SK-N-SH treated with all-trans-retinoic acid at 6 μM for 48 hours (cell line): ENCODE data around the gene SH3BP5.

ENCODE experiments used
- ATAC-seq: fragments of 200-7000 bp; cut with Tn5 transposase; 3 replicates; pipeline ENCODE4 v1.9.1; 2020; ENCODE audit warnings: mild to moderate bottlenecking, moderate library complexity
- BACH2 ChIP-seq: fragments of 250-450 bp; sonication (Bioruptor Pico); IDR thresholded peaks from 2 replicates; pipeline ENCODE4 v1.9.0; 2021; ENCODE audit warnings: mild to moderate bottlenecking, borderline replicate concordance
- CREB5 ChIP-seq: fragments of 250-450 bp; sonication (Bioruptor Pico); IDR thresholded peaks from 2 replicates; pipeline ENCODE4 v1.5.1; 2020; ENCODE audit warnings: low read depth, mild to moderate bottlenecking, moderate library complexity
- CSDC2 ChIP-seq: fragments of 250-450 bp; sonication (Bioruptor Pico); IDR thresholded peaks from 2 replicates; pipeline ENCODE4 v1.5.0; 2020; ENCODE audit warnings: mild to moderate bottlenecking, moderate library complexity
- CSRNP3 ChIP-seq: fragments of 250-450 bp; sonication (Bioruptor Pico); IDR thresholded peaks from 2 replicates; pipeline ENCODE4 v1.5.1; 2021; ENCODE audit warnings: mild to moderate bottlenecking, moderate library complexity
- ESRRG ChIP-seq: fragments of 250-450 bp; sonication (Bioruptor Pico); IDR thresholded peaks from 2 replicates; pipeline ENCODE4 v1.6.1; 2021; ENCODE audit warnings: mild to moderate bottlenecking
- GLIS3 ChIP-seq: fragments of 250-450 bp; sonication (Bioruptor Pico); IDR thresholded peaks from 2 replicates; pipeline ENCODE4 v1.5.0; 2020; ENCODE audit warnings: mild to moderate bottlenecking, moderate library complexity
- ISL1 ChIP-seq: fragments of 250-450 bp; sonication (Bioruptor Pico); IDR thresholded peaks from 2 replicates; pipeline ENCODE4 v2.1.2; 2022; ENCODE audit warnings: mild to moderate bottlenecking, moderate library complexity
- OSR1 ChIP-seq: fragments of 250-450 bp; sonication (Bioruptor Pico); IDR thresholded peaks from 2 replicates; pipeline ENCODE4 v1.8.0; 2022; ENCODE audit warnings: moderate library complexity, mild to moderate bottlenecking, inconsistent platforms
- PATZ1 ChIP-seq: fragments of 250-450 bp; sonication (Bioruptor Pico); IDR thresholded peaks from 2 replicates; pipeline ENCODE4 v1.8.0; 2020; ENCODE audit warnings: mild to moderate bottlenecking, moderate library complexity, borderline replicate concordance
- POU6F1 ChIP-seq: fragments of 250-450 bp; sonication (Bioruptor Pico); IDR thresholded peaks from 2 replicates; pipeline ENCODE4 v1.8.0; 2021; ENCODE audit warnings: low read depth, mild to moderate bottlenecking, moderate library complexity, borderline replicate concordance
- PPARA ChIP-seq: fragments of 250-450 bp; sonication (Bioruptor Pico); IDR thresholded peaks from 2 replicates; pipeline ENCODE4 v1.5.0; 2020; ENCODE audit warnings: mild to moderate bottlenecking, borderline replicate concordance
- RARB ChIP-seq: fragments of 250-450 bp; sonication (Bioruptor Pico); IDR thresholded peaks from 2 replicates; pipeline ENCODE4 v1.8.0; 2021; ENCODE audit warnings: mild to moderate bottlenecking, moderate library complexity
- SNAI2 ChIP-seq: fragments of 250-450 bp; sonication (Bioruptor Pico); IDR thresholded peaks from 2 replicates; pipeline ENCODE4 v1.5.0; 2020; ENCODE audit warnings: mild to moderate bottlenecking, moderate library complexity
- TCF4 ChIP-seq: fragments of 250-450 bp; sonication (Bioruptor Pico); IDR thresholded peaks from 2 replicates; pipeline ENCODE4 v1.8.0; 2021; ENCODE audit warnings: mild to moderate bottlenecking, moderate library complexity, borderline replicate concordance
- TOX ChIP-seq: fragments of 250-450 bp; sonication (Bioruptor Pico); IDR thresholded peaks from 2 replicates; pipeline ENCODE4 v1.8.0; 2021; ENCODE audit warnings: mild to moderate bottlenecking, moderate library complexity, borderline replicate concordance
- TSHZ2 ChIP-seq: fragments of 250-450 bp; sonication (Bioruptor Pico); IDR thresholded peaks from 2 replicates; pipeline ENCODE4 v1.5.0; 2020; ENCODE audit warnings: mild to moderate bottlenecking, moderate library complexity
- ZFP3 ChIP-seq: fragments of 250-450 bp; sonication (Bioruptor Pico); IDR thresholded peaks from 2 replicates; pipeline ENCODE4 v1.5.0; 2020; ENCODE audit warnings: mild to moderate bottlenecking, moderate library complexity
- ZFP30 ChIP-seq: fragments of 450-650 bp; formaldehyde crosslinking; IDR thresholded peaks from 2 replicates; pipeline ENCODE4 v1.5.0; 2022; ENCODE audit warnings: mild to moderate bottlenecking, moderate library complexity
- ZNF70 ChIP-seq: fragments of 450-650 bp; formaldehyde crosslinking; IDR thresholded peaks from 2 replicates; pipeline ENCODE4 v1.5.0; 2020; ENCODE audit warnings: mild to moderate bottlenecking, moderate library complexity
- ZNF8 ChIP-seq: fragments of 450-650 bp; formaldehyde crosslinking; IDR thresholded peaks from 2 replicates; pipeline ENCODE4 v1.5.0; 2020; ENCODE audit warnings: mild to moderate bottlenecking, moderate library complexity

SH3BP5 gene

GRCh38 chr3:15298504-15298903 is 33.9 kb downstream of the SH3BP5 start:
- ATAC-seq: no peak
- TF ChIP-seq TOX (CRISPR knock-in tag): no peak
- TF ChIP-seq TCF4 (CRISPR knock-in tag): no peak
- no peak for TF ChIP-seq CREB5 (CRISPR knock-in tag)
- TF ChIP-seq OSR1 (CRISPR knock-in tag): no peak
- TF ChIP-seq RARB (CRISPR knock-in tag): no peak
- TF ChIP-seq ESRRG (CRISPR knock-in tag): no peak
- TF ChIP-seq ZNF8 (CRISPR knock-in tag): no peak
- TF ChIP-seq PPARA (CRISPR knock-in tag): no peak
- no peak for TF ChIP-seq GLIS3 (CRISPR knock-in tag)
- TF ChIP-seq BACH2: no peak
- TF ChIP-seq SNAI2: no peak
- no peak for TF ChIP-seq ZFP30 (CRISPR knock-in tag)
- no peak for TF ChIP-seq CSDC2 (CRISPR knock-in tag)
- TF ChIP-seq PATZ1 (CRISPR knock-in tag): no peak
- no peak for TF ChIP-seq POU6F1 (CRISPR knock-in tag)
- TF ChIP-seq TSHZ2 (CRISPR knock-in tag): no peak
- no peak for TF ChIP-seq ZNF70 (CRISPR knock-in tag)
- no peak for TF ChIP-seq ZFP3 (CRISPR knock-in tag)
- TF ChIP-seq CSRNP3 (CRISPR knock-in tag): no peak

GRCh38 chr3:15297608-15298350 is 34.6 kb downstream of the SH3BP5 start:
- ATAC-seq: no peak
- TF ChIP-seq ZNF70 (CRISPR knock-in tag) (no peak), PPARA (CRISPR knock-in tag) (no peak), OSR1 (CRISPR knock-in tag) (no peak), RARB (CRISPR knock-in tag) (no peak), ZFP30 (CRISPR knock-in tag) (no peak), CREB5 (CRISPR knock-in tag) (no peak), ISL1 (CRISPR knock-in tag) (no peak), PATZ1 (CRISPR knock-in tag) (no peak)
